B cell (primary cell): ENCODE measurements around the gene TOX2. TPM values are rescaled to one million over a fixed set of nuclear protein-coding genes. Genes with fewer than 3 reads are reported as not detected.

ENCODE experiments used
- ATAC-seq: fragments of 200-7000 bp; cut with Tn5 transposase; one replicate; pipeline ENCODE4 v1.10.0; 2021; ENCODE audit warnings: low read depth, mild to moderate bottlenecking, moderate number of reproducible peaks, moderate library complexity
- CTCF ChIA-PET: fragments of 350-600 bp; sonication (Branson Sonifier 250); formaldehyde crosslinking; loops from one replicate; lab custom pipeline; 2021; ENCODE audit warnings: antibody characterized with exemption, inconsistent platforms; lab: Charles Lee
- POLR2A ChIA-PET: fragments of 350-600 bp; sonication (Branson Sonifier 250); formaldehyde crosslinking; loops from one replicate; lab custom pipeline; 2021; ENCODE audit warnings: antibody characterized with exemption; lab: Charles Lee
- DNase-seq: peaks from one replicate; pipeline ENCODE4 v3.0.0; 2013
- H2AFZ ChIP-seq: 2 replicates; pipeline ENCODE4 v1.6.1; 2012; ENCODE audit warnings: mild to moderate bottlenecking, low read depth, low read length; ENCODE audit not compliant: insufficient read depth, poor library complexity, severe bottlenecking
- H3K27ac ChIP-seq, 2 donors: 1 replicate in 1 of 2; 2 replicates in 1 of 2; pipeline ENCODE4 v1.5.1; 2012 to 2013; ENCODE audit warnings: low read length in 2 of 2, mild to moderate bottlenecking in 2 of 2, moderate library complexity in 1 of 2
- H3K27me3 ChIP-seq, 4 experiments: fragments of 200-600 bp in 1 of 4; sonication (generic) in 1 of 4; replicated peaks in 1 of 4; 1 replicate in 2 of 4; 2 replicates in 2 of 4; pipeline versions ENCODE4 v1.6.1 to v1.7.0; 2013 to 2016; ENCODE audit warnings: low read length in 3 of 4, mild to moderate bottlenecking in 2 of 4, mixed read lengths in 1 of 4, moderate library complexity in 1 of 4; ENCODE audit not compliant: insufficient read depth in 4 of 4, control insufficient read depth in 3 of 4; ENCODE audit errors: control extremely low read depth in 1 of 4
- H3K36me3 ChIP-seq, 2 experiments: replicated peaks in 1 of 2; 1 replicate in 1 of 2; 2 replicates in 1 of 2; pipeline versions ENCODE4 v1.6.1 to v1.7.1; 2013; ENCODE audit warnings: low read length in 1 of 2; ENCODE audit not compliant: insufficient read depth in 2 of 2, control insufficient read depth in 1 of 2; ENCODE audit errors: control extremely low read depth in 1 of 2, extremely low read depth in 1 of 2
- H3K4me1 ChIP-seq, 2 donors: fragments of 200-600 bp in 1 of 2; sonication (generic) in 1 of 2; 1 replicate in 1 of 2; 2 replicates in 1 of 2; pipeline versions ENCODE4 v1.5.1 to v1.6.1; 2013 to 2017; ENCODE audit warnings: low read length in 2 of 2; ENCODE audit not compliant: control insufficient read depth in 2 of 2, insufficient read depth in 2 of 2
- H3K4me2 ChIP-seq: replicated peaks from 2 replicates; pipeline ENCODE3; 2012; ENCODE audit warnings: mild to moderate bottlenecking, low read depth, low read length; ENCODE audit not compliant: poor library complexity, severe bottlenecking
- H3K4me3 ChIP-seq, 5 experiments: fragments of 200-600 bp in 1 of 5; sonication (generic) in 1 of 5; 1 replicate in 3 of 5; 2 replicates in 2 of 5; pipeline versions ENCODE4 v1.5.1 to v1.7.0; 2011 to 2016; ENCODE audit warnings: low read length in 4 of 5, mild to moderate bottlenecking in 4 of 5, low read depth in 2 of 5, control low read depth in 1 of 5, moderate library complexity in 1 of 5; ENCODE audit not compliant: insufficient read depth in 1 of 5; ENCODE audit errors: control extremely low read depth in 1 of 5, extremely low read depth in 1 of 5
- H3K79me2 ChIP-seq: fragments of 200-600 bp; sonication (generic); one replicate; pipeline ENCODE4 v1.6.0; 2016; ENCODE audit warnings: low read length; ENCODE audit not compliant: control insufficient read depth, insufficient read depth
- H3K9ac ChIP-seq: fragments of 200-600 bp; sonication (generic); 2 replicates; pipeline ENCODE4 v1.6.1; 2017; ENCODE audit warnings: mild to moderate bottlenecking, low read length, moderate library complexity
- H3K9me3 ChIP-seq, 3 donors: one replicate each; pipeline versions ENCODE4 v1.6.1 to v1.7.1; 2013; ENCODE audit warnings: low read length in 2 of 3; ENCODE audit not compliant: control insufficient read depth in 2 of 3, insufficient read depth in 1 of 3; ENCODE audit errors: control extremely low read depth in 1 of 3
- H4K20me1 ChIP-seq: 2 replicates; pipeline ENCODE4 v1.6.0; 2012; ENCODE audit warnings: mild to moderate bottlenecking, low read length; ENCODE audit not compliant: insufficient read depth, control insufficient read depth, poor library complexity, severe bottlenecking
- H3K27ac Mint-ChIP-seq: one replicate; pipeline ENCODE4 v1.8.0; 2021; ENCODE audit warnings: mixed read lengths
- H3K27me3 Mint-ChIP-seq: one replicate; pipeline ENCODE4 v1.8.0; 2021; ENCODE audit warnings: mixed read lengths
- H3K4me1 Mint-ChIP-seq: one replicate; pipeline ENCODE4 v1.8.0; 2021; ENCODE audit warnings: mixed read lengths
- H3K4me3 Mint-ChIP-seq: one replicate; pipeline ENCODE4 v1.8.0; 2021; ENCODE audit warnings: mixed read lengths
- H3K9me3 Mint-ChIP-seq: one replicate; pipeline ENCODE4 v1.8.0; 2022; ENCODE audit warnings: mixed read lengths; ENCODE audit not compliant: insufficient read depth
- CTCF ChIP-seq: fragments of 200-600 bp; IDR thresholded peaks from one replicate; pipeline ENCODE4 v1.8.0; 2022; ENCODE audit warnings: antibody characterized with exemption, mild to moderate bottlenecking
- EZH2 ChIP-seq: IDR thresholded peaks from 2 replicates; pipeline ENCODE4 v1.6.1; 2012; ENCODE audit warnings: borderline replicate concordance, low read depth, mild to moderate bottlenecking, moderate library complexity, low read length; ENCODE audit not compliant: insufficient read depth, poor library complexity, severe bottlenecking
- WGBS: methylation state at CpG from one replicate; pipeline ENCODE4 v1.1.5; 2013; ENCODE audit warnings: missing lambda C conversion rate; ENCODE audit not compliant: insufficient coverage; 5-methylcytosine and 5-hydroxymethylcytosine counted together
- intact Hi-C: fragments of 100-400 bp; cut with micrococcal nuclease; formaldehyde crosslinking; loops from one replicate; pipeline ENCODE4 v1.10.0; 2022
- polyA plus RNA-seq: library from polyadenylated mRNA; depleted of rRNA; stranded (reverse); fragments of >200 nt; gene quantifications from 2 replicates; pipeline ENCODE4 v1.2.3, GENCODE V29; 2012
- total RNA-seq, 2 donors: library from RNA; stranded (reverse); fragments of 120-200 nt in 1 of 2; gene quantifications; 1 replicate in 1 of 2; 2 replicates in 1 of 2; pipeline versions ENCODE4 v1.2.3 to v1.2.4, GENCODE V29; 2013 to 2022

TOX2 gene
- total and polyA plus RNA-seq, 2 donors (not counting 1 experiment from before 2014, with no cell fraction given): 1.2 to 4.1 TPM

GRCh38 chr20:43996240-43996930, 81.7 kb downstream of the TOX2 start:
- Mint-ChIP-seq H3K27ac (no peak overlapping the region), H3K4me1 (no peaks in the 10 kb centered on the region), H3K27me3 (peaks cover 10% of the 10 kb centered on the region), H3K9me3 (no peaks in the 10 kb centered on the region), H3K4me3 (no peak overlapping the region)
- Histone ChIP-seq H3K36me3 (no peaks in the 10 kb centered on the region), H3K4me1 (no peaks in the 10 kb centered on the region), H2AFZ (no peak overlapping the region), H3K9me3 (no peaks in the 10 kb centered on the region), H3K4me3 (no peak overlapping the region), H3K4me2 (no peak overlapping the region), H3K27me3 (peaks cover 0 to 8% (median 2%) of the 10 kb centered on the region in 4 experiments), H3K79me2 (no peaks in the 10 kb centered on the region), H3K27ac (no peak overlapping the region), H4K20me1 (no peaks in the 10 kb centered on the region), H3K9ac (no peak overlapping the region)
- intact Hi-C loops: no loop called here
- ChIA-PET CTCF (interaction anchor here (1.1 kb wide), 1 partner anchor 25 kb away, joined by 4 read pairs; no protein-coding TSS in a partner anchor), POLR2A (no interaction called here)
- TF ChIP-seq CTCF (no peak), EZH2 (no peak)
- WGBS: 98% methylated on average over 5 of the region's 7 CpGs
- ATAC-seq (no peak), DNase-seq (no peak)

- Histone ChIP-seq H3K36me3 (no peaks in the 10 kb centered on the region), H3K4me3 (no peak overlapping the region), H3K27me3 (peaks cover 0 to 4% (median 2%) of the 10 kb centered on the region in 4 experiments), H3K9me3 (no peaks in the 10 kb centered on the region), H3K4me1 (no peaks in the 10 kb centered on the region), H2AFZ (no peak overlapping the region), H3K4me2 (no peak overlapping the region), H3K9ac (no peak overlapping the region), H4K20me1 (no peaks in the 10 kb centered on the region), H3K27ac (no peak overlapping the region), H3K79me2 (no peaks in the 10 kb centered on the region)
- no peak for ATAC-seq
- no peak overlapping the region for H3K4me3 Mint-ChIP-seq
- H3K27ac Mint-ChIP-seq: no peak overlapping the region
- WGBS: 80% methylated on average over 4 of the region's 4 CpGs
- TF ChIP-seq CTCF (no peak), EZH2 (no peak)
- POLR2A ChIA-PET: no interaction called here
- H3K9me3 Mint-ChIP-seq: no peaks in the 10 kb centered on the region
- H3K27me3 Mint-ChIP-seq: peaks cover 24% of the 10 kb centered on the region
- intact Hi-C loops: no loop called here
- CTCF ChIA-PET: no interaction called here
- DNase-seq: no peak
- no peaks in the 10 kb centered on the region for H3K4me1 Mint-ChIP-seq
These were observed 85.2 kb downstream of the TOX2 start for GRCh38 chr20:43999848-44000247.
